HepG2 (cell line): ENCODE data around the gene RAD52.

Experiments
- CEBPG ChIP-seq: IDR thresholded peaks from 2 replicates; pipeline ENCODE4 v1.6.1; 2016
- CEBPZ ChIP-seq: IDR thresholded peaks from 2 replicates; pipeline ENCODE4 v1.6.1; 2012; ENCODE audit warnings: low read length, improper control_type of control experiment
- HNRNPL ChIP-seq: fragments of 200-400 bp; formaldehyde crosslinking; IDR thresholded peaks from 2 replicates; pipeline ENCODE4 v1.6.1; 2017; ENCODE audit warnings: mild to moderate bottlenecking, low read depth, low read length
- POLR2A ChIP-seq, 2 experiments: IDR thresholded peaks; 2 replicates each; pipeline ENCODE4 v1.6.1; 2011; ENCODE audit warnings: low read depth in 2 of 2, low read length in 2 of 2, mild to moderate bottlenecking in 1 of 2, moderate library complexity in 1 of 2; ENCODE audit not compliant: insufficient read depth in 1 of 2
- POLR2AphosphoS5 ChIP-seq: IDR thresholded peaks from 2 replicates; pipeline ENCODE4 v1.6.1; 2012; ENCODE audit warnings: low read depth, low read length
- TCF12 ChIP-seq, 2 experiments: fragments of 450-650 bp in 1 of 2; sonication (generic) in 1 of 2; formaldehyde crosslinking in 1 of 2; IDR thresholded peaks; 2 replicates each; pipeline versions ENCODE4 v1.6.1 to v1.8.0; 2017 to 2022; ENCODE audit warnings: antibody characterized with exemption in 1 of 2, mild to moderate bottlenecking in 1 of 2, missing genetic modification reagents in 1 of 2, moderate library complexity in 1 of 2
- YY1 ChIP-seq: IDR thresholded peaks from 2 replicates; pipeline ENCODE4 v1.6.1; 2011; ENCODE audit warnings: low read length, low read depth, moderate library complexity, mild to moderate bottlenecking; ENCODE audit not compliant: insufficient read depth, insufficient replicate concordance
- ZKSCAN8 ChIP-seq: IDR thresholded peaks from 2 replicates; pipeline ENCODE4 v1.6.1; 2016; ENCODE audit warnings: borderline replicate concordance, missing genetic modification reagents, missing compliant biosample characterization
- ZNF552 ChIP-seq: sonication (generic); formaldehyde crosslinking; IDR thresholded peaks from 2 replicates; pipeline ENCODE4 v1.9.0; 2022; ENCODE audit warnings: missing genetic modification reagents, mild to moderate bottlenecking, borderline replicate concordance
- TF ChIP-seq, protein P1 (sequence below): sonication (generic); formaldehyde crosslinking; IDR thresholded peaks from 2 replicates; pipeline ENCODE4 v1.5.0; 2020; ENCODE audit warnings: mild to moderate bottlenecking, missing genetic modification reagents, moderate library complexity
- TF ChIP-seq, protein P2 (sequence below): sonication (generic); formaldehyde crosslinking; IDR thresholded peaks from 2 replicates; pipeline ENCODE4 v1.4.0; 2020; ENCODE audit warnings: mild to moderate bottlenecking, missing genetic modification reagents, borderline replicate concordance

- no peak for TF ChIP-seq HNRNPL
- TF ChIP-seq, protein P1, sequence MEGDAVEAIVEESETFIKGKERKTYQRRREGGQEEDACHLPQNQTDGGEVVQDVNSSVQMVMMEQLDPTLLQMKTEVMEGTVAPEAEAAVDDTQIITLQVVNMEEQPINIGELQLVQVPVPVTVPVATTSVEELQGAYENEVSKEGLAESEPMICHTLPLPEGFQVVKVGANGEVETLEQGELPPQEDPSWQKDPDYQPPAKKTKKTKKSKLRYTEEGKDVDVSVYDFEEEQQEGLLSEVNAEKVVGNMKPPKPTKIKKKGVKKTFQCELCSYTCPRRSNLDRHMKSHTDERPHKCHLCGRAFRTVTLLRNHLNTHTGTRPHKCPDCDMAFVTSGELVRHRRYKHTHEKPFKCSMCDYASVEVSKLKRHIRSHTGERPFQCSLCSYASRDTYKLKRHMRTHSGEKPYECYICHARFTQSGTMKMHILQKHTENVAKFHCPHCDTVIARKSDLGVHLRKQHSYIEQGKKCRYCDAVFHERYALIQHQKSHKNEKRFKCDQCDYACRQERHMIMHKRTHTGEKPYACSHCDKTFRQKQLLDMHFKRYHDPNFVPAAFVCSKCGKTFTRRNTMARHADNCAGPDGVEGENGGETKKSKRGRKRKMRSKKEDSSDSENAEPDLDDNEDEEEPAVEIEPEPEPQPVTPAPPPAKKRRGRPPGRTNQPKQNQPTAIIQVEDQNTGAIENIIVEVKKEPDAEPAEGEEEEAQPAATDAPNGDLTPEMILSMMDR (CRISPR knock-in tag) = no peak
- no peak for TF ChIP-seq TCF12 (IDR thresholded peaks at IDR 0.05)
- TF ChIP-seq TCF12 (CRISPR knock-in tag; IDR thresholded peaks at IDR 0.05) = no peak
- no peak for TF ChIP-seq POLR2A (IDR thresholded peaks at IDR 0.05; ENCODE audit: insufficient read depth in 1 of 2, low read depth in 2 of 2, low read length in 2 of 2)
- TF ChIP-seq ZKSCAN8 (CRISPR knock-in tag) = no peak
- TF ChIP-seq YY1 = no peak
- TF ChIP-seq CEBPZ = no peak
- TF ChIP-seq POLR2AphosphoS5 = no peak
- TF ChIP-seq, protein P2, sequence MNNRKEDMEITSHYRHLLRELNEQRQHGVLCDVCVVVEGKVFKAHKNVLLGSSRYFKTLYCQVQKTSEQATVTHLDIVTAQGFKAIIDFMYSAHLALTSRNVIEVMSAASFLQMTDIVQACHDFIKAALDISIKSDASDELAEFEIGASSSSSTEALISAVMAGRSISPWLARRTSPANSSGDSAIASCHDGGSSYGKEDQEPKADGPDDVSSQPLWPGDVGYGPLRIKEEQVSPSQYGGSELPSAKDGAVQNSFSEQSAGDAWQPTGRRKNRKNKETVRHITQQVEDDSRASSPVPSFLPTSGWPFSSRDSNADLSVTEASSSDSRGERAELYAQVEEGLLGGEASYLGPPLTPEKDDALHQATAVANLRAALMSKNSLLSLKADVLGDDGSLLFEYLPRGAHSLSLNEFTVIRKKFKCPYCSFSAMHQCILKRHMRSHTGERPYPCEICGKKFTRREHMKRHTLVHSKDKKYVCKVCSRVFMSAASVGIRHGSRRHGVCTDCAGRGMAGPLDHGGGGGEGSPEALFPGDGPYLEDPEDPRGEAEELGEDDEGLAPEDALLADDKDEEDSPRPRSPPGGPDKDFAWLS (CRISPR knock-in tag) = no peak
- TF ChIP-seq CEBPG = no peak
- TF ChIP-seq ZNF552 (CRISPR knock-in tag) = no peak
These were observed 5.3 kb downstream of the RAD52 start for GRCh38 chr12:944211-944610.
